HG02973 (cell line): ENCODE data around the gene ADCY9.

Experiments used
- ATAC-seq: cut with Tn5 transposase; IDR thresholded peaks from one replicate; pipeline ENCODE4 v1.9.1; 2021; ENCODE audit warnings: moderate library complexity; ENCODE audit not compliant: unreplicated experiment

Gene ADCY9

DNA sequence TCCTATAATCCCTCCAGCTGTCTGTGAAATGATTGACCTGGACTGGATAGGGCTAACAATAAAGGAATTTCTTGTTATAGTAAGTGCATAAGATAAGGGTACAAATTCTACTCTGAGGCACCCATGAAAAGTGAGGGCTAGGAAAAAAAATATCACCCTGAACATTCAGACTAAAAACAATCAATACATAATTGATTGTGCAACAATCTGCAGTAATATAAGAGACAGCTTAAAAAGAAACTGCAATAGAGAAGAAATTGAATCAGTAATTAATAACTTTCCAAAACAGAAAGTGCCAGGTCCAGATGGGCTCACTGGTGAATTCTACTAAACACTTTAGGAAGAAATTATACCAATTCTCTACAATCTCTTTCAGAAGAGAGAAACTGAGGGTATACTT is 191.5 kb downstream of the ADCY9 start:
- ATAC-seq = no peak

DNA sequence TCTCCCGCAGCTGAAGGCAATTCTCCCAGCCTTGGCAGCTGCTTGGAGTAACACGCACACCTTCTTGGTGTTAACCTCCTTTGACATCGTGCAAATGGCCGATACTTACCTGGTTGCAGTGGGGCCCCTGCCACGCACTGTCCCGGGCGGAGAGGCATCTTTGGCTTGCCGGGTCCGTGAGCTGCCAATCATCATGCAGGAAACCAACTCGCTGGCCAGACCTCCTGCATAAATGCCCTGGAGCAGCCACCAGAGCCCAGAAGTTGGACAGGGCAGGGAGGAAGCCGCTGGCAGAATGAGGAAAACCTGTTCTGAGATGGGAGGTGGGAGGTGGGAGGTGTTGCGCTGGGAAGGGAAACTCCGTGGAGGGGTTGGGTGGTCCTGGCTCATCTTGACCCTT is 194.0 kb downstream of the ADCY9 start:
- ATAC-seq = no peak

DNA sequence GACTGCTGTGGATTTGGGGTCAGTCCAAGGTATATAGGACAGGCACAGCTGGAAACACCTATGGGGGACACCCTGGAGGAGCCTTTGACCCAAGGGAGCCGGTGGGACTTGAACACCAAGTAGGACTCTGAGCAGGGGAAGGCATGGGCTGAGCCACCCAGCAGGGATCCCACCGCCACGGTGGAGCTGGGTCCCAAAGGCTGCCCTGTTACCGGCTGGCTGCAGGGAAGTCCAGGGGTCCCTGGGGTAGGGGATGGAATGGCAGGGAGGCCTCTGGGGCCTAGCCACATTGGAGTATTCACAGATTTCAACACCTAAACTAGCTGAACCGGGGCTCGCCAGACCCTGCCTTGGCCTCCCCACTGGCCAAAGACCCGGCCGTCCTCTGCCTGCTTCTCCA is 196.0 kb downstream of the ADCY9 start:
- ATAC-seq = no peak

DNA sequence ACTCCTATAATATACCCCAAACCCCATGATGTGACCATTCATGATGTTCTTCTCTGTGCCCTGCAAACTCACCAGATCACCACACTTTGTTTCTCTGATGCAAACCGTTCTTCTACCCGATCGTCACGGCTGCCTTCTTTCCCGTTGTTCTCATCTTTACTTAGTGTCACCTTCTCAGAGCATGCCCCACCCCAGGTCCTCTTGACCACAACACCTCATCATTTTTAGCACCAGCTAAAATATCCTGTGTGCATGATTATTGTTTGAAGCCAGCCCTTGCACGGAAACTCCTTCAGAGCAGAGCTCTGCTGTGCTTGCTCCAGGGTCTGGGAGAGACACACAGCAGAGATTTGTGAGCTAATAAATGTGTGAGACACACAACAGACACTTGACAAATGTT is 196.8 kb downstream of the ADCY9 start:
- ATAC-seq = no peak

DNA sequence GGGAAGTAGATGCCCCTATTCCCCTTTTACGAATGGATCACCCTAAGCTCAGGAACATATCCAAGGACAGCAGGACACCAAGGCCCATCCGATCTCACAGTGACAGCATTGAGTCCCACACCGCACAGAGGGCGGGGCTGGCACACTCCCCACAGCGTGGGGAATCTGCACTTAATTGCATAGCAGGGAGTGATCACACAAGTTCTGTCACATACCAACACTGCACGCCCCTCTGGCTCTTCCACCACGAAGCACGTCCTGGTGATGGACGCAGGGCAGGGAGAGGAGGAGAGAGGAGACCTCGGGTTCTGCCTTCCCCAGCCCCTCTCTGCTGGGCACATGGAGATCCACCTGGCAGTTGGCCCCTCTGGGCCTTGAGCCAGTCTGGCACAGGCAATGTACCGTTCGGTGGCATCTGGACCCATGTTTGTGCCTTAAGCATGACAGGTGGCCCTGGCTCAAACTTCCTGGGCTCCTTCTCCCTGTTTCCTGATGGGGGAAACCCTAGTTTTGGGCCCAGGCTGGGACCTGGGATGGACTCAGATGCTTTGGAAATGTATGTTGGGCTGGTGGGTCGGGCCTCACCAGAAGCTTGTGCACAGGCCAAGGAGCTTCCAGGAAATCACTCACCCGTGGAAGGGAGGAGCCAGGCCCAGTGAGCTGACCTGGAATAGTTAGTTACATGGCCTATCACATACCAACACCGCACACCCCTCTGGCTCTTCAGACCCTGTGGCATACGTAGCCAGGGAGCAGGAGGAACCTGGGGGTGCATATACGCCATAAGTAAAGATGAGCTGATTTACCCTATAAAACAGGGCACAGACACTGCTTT is 200.6 kb downstream of the ADCY9 start:
- ATAC-seq = no peak

DNA sequence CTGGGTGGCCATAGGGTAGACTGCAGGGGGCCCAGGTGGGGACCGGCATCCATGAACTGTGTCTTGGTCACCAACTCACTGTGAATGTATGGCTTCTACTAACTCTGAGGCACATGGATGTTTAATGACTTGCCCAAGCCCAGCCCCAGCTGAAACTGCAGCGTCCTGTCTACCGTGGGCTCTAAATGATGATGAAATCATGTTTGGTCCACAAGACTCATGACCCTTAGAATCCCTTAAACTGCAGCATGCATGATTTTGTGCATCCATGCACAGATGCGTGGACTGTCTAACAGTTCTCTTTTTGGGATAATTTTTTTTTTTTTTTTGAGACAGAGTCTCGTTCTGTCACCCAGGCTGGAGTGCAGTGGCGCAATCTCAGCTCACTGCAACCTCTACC is 203.3 kb downstream of the ADCY9 start:
- no peak for ATAC-seq
